Stimulated activated CD8-positive, alpha-beta memory T cell treated with anti-CD3 and anti-CD28 coated beads, Interleukin-2, amount 100 ng/mL, for 1 hour (primary cell): ENCODE results near the gene ASTN2.

Experiments
- DNase-seq, 2 donors: peaks; one replicate each; pipeline ENCODE4 v3.0.0-alpha.2; 2020; ENCODE audit warnings: low read depth in 2 of 2

Gene ASTN2

DNA sequence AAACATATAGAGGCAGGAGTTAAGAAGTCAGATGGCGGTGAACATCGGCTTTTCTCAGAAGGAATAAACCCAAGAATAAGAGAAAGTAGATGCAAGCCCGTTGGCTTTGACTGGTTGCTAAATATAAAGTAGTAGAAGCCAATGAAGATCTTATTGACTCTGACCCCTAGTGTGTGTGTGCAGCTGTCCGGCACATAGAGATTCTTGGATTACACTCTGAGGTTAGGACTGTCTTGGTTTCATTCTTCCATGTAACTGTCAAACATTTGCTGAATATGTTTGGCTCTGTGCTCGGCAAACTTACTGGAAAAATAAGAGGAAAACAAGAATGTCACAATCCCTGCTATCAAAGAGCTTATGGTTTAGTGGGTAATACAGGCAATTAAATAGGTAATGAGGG, 54.9 kb downstream of the ASTN2 start:
- no peak for DNase-seq

DNA sequence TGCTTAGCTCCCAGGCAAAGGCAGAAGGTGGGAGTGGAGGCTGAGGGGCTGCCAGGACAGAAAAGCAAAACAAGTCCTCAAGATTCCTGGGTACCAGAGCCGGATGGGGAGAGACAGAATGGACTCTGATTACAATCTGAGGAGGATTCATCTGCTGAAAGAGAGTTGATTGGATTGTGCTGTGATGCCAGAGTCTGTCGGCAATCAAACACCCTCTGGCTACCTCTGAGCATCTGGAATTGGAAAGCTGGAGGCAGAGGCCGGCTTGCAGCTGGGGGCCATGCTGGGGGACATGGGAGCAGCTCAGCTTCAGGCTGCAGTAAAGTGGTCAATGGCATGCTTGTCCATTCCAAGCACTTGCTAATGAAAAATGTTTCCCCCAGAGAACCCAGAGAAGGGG, 59.3 kb downstream of the ASTN2 start:
- no peak for DNase-seq

DNA sequence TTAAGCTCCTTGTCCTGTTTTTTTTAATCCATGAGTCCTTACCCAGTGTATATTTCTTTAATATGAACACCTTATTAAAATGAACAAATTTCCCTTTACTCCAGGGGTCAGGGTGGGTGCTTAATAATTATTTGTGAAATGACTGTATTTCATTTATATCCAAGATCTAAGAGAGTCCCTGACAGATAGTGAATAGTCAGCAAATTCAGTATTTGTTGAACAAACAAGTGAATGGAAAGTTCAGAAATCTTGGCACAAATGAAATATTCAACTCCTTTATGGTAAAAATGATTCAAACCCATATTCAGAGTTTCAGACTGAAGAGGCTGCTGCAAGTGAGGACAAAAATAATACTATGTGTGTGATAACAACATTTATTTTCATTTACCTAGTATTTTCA, 59.9 kb downstream of the ASTN2 start:
- DNase-seq, result no peak

DNA sequence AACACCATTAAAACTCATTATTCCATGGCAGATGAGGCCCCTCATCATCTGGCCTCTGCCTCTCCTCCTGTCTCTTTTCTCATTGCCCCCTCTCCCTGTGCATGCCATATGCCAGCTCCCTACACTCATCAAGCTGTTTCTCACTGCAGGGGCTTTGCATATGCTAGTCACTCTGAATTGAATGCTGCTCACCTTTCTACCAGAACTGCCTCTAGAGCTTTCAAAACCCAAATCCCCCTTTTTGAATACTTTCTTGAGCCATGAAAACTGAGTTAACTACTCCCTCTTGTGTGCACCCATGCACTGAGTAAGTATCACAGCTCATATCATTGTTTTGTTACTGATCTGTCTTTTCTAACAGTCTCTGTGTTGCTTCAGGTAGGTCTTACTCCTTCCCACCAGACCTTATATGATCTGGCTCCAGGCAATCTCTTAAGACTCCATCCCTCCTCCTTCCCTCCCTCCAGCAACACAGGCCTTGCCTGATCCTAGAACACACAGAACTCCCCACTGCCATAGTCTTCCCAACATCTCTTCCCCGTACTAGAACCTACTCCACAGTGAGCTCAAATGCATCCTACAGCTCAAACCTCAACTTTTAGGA, 60.5 kb downstream of the ASTN2 start:
- no peak for DNase-seq

DNA sequence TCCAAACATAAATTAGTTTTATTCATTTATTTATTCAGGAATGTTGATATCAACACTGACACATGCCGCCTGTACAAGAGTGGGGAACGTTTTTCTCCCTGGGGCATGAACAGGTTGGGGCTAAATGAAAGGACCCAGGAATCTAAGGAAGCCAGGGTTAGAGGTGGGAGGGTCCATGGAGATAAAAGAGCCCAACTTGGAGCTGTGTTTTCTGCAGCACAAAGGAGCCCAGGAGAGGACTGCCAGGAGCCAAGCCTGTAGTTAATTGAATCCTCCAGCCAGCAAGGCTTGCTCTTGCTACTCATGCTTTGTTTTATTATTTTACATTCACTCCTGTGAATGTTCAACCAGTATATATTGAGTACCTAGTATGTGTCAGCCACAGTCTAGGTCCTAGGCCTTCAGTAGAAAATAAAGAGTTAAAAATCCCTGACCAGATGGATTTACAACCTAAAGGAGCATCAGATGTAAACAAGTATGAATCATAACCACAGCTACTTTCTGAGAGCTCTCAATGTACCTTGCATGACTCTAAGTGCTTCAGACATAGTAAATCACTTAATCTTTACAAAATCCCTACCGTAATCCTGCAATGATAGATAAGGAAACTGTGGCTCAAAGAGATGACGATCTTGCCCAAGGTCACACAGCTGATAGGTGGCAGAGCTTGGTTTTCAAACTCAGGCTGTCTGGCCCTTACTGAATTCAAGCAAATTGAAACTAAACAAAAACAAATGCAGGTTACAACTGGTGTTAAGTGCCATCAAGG, 69.8 kb downstream of the ASTN2 start:
- DNase-seq, result no peak

DNA sequence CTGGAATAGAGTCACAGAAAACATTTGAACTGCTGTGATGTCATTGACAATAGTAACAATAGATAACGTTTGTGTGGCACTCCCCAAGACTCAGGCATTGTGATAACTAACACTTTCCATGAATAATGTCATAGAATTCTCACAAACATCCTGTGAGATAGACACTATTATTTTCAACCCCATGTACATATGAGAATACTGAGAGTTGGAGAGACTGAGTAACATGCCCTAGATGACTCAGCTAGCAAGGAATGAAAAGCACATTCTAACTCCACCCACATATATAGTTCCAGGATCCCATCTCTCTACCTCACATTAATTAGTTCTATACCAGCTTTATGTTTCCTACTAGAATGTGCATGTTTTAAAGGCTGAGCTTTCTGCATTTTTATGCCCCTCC, 71.4 kb downstream of the ASTN2 start:
- DNase-seq, result no peak

DNA sequence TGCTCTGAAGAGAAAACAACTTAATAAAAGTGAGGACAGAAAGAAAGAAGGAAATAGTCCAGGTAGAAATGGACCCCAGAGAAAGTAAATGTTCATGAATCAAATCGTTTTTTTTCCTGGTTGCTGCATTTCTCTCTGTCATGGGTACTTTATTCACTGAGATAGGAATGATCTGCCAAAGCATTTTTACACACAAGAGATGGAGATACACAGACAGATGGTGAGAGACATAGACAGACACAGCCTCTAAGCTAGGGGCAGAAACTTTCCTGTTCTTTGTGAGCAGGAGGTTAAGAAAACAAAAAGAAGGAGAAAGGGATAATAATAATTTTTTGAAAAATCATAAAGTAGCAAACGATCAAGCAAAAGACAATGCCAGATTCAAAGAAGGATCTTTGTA, 73.7 kb downstream of the ASTN2 start:
- DNase-seq, result no peak

DNA sequence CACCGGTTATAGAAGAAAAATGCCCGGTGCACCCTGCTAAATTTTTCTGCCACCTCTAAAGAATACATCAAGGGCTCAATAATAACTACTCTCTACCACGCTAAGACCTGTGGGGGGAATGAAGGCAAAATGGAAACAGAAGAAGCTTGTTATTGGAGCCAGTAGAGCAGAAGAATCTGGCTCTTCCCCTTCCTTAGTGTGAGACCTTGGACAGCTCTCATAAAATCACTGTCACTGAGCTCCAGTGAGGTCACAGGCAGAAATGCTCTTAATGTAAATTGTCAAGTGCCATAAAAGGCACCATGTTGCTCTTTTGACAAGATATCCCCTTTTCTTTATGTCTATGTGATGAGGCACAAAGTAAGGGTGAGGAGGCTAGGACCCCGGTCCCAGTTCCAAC, 74.4 kb downstream of the ASTN2 start:
- DNase-seq, result no peak

DNA sequence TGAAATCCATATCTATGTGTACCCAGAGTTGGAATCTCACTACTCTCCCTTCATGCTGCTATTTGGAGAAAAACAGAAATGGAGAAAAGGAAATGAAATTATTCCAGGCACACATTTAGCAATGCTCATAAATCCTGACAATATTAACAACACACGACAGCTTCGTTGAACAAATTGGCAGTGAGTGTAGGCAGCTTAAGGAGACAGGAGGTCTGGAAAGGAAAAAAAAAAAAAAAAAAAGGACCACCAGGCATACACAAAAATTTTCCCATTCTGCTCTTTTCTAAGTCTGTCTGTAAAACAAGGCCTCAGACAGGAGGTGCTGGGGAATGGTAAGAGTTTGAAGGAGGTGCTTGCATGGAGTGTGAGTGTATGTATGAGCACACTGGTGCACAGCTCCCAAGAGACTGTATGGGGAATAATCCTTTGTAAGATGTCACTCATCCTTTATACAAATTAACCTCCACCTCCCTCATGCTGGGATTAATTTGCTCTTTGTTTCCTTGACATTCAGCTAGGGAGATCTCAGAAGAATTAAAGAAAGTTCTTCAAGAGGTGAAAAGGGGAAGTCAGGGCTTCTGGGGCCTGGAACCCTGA, 78.9 kb downstream of the ASTN2 start:
- DNase-seq, result no peak

DNA sequence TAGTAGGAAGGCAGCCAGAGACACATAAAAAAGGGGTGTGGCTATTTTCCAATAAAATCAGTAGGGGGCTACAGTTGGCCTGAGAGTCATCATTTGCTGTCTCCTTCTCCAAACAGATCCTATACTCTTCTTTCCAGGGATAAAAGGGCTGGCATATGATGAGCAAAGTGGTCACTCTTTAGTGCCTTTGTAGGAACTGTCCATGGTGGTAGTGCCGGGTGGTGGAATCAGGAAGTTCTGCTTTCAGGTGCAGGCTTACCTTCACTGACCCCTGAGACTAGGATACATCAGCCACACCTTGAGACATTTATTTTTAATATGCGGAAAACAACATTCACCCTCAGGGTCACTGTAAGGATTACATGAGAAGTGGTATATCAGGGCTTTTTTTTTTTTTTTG, 80.8 kb downstream of the ASTN2 start:
- DNase-seq, result no peak

DNA sequence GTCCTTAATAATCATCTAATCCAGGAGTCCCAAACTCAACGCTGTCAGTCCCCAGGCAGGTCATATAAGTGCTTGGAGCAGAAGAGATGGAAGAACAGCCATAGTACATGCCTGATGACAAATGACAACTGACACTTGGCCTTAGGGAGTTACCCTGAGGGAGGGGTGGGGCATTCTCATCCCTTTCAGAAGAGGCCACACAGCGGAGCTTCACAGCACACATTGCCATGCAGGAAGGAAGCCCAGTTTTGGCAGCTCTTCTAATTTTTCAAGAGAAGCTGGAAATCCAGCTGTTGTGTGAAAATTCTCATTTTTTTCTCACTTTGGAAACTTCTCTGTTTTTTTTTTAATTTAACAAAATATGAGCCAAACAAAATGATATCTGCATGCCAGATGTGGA, 89.0 kb downstream of the ASTN2 start:
- DNase-seq, result no peak

DNA sequence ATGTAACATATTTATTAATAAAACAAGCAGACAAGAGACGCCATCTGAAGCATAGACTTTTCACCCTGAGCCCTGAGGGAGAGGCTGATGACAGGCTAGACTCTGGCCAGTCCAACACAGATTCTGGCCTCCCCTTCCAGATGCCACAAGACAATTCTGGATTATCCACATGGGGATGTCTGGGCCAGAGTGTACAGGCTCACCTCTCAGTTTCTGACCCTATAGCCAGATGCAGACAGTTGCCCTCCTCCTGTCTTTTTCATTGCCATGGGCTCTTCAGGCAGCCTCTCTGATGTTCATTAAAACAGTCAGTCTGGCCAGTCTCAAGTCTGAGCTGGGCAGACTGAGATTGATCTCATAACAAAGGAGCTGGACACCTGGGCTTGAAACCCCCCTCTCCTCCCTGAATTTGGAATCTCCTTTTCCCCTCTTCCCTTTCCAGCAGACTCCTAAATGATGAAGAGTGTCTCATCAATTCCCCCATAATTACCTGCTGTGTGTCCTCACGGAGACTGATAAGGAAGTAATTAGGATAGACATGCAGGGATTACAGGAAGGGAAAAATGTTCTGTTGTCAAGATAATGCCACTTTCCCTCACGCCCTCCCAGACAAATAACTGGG, 89.6 kb downstream of the ASTN2 start:
- no peak for DNase-seq

DNA sequence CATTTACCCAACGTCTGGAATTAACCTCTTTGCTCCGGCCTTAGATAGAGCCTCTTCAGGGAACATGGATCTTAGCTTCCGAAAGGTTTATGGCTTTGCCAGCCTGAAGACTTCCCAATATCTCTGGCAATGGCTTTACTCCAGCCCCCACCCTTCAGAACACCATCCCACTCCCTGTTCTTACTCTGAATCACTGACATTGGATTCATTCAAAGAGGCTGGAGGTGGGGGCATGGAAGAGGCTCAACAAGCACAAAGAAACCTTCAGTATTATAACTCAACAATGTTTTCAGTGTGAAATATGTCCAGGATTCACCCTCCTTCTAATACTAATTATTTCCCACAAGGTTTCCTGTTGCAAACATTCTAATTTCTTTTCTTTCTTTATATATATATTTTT, 91.5 kb downstream of the ASTN2 start:
- DNase-seq, result no peak

DNA sequence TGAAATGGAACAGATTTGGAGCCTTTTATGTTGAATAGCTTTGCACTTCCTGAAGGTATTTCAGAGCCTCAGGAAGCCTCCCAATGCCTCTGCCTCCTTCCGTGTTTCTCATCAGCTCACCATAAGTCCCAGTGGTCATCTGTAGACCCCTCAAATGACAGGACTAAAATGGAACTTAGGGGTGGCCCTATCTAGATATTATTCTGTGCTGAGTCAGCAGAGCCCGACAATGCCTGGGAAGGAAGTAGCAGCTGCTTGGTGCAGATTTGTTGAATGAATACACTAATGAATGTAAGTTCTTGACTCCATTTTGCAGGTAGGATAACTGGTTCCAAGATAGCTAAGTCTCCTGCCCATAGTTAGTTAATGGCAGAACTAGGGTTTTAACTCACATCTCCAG, 97.7 kb downstream of the ASTN2 start:
- no peak for DNase-seq

DNA sequence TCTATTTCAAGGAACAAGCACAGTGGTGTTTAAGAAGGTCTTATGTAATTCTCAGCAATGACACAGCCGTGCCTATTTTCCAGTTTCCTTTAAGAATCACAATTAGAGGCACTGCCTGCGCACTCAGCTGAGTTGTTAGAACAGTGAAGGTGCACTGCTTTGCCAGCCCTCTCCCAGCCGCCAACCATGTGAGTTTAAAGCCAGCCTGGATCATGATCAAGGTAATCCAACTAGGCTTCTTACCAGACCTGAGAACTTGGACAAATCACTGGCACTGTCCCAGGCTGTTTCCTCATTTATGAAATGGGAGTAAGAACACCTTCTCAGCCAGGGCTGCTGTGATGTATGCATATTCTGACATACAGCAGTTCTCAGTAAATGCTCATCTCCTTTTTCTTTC, 99.6 kb downstream of the ASTN2 start:
- DNase-seq, result no peak

DNA sequence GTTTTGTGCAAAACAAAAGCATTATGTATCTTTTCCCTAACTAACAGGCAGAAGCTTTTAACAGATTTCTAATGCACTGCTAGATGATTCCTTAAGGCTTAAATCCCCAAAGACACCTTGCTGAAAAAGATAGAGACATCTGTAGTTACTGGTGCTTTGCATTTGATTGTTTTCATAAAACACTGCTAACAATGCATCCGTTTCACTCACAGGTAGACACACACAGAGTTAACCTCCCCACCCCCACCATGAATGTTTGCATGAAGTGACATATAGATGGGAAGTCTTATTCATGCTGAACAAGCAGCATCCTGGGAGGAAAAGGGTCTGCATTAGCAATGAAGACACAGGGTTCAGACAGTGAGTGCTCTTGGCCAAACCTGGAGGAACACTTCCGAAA, 100.9 kb downstream of the ASTN2 start:
- no peak for DNase-seq

DNA sequence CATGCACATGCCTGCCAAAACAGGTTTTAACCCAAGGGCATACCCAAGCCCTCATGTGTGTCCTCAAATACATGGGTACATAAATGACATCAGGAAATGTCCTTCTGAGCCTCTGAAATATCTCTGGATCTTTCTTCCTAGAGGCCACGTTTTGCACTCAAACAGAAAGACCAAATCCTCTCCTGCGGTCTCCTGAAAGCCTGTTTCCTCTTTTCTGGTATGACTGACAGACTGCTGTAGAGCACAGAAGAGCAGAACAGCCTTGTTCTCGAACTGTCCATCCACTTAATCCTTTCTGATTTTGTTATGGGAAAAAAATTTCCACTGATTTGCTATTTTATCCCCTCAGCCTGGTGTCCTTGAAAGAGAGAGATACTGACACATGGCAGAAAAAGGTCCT, 107.2 kb downstream of the ASTN2 start:
- DNase-seq, result no peak

DNA sequence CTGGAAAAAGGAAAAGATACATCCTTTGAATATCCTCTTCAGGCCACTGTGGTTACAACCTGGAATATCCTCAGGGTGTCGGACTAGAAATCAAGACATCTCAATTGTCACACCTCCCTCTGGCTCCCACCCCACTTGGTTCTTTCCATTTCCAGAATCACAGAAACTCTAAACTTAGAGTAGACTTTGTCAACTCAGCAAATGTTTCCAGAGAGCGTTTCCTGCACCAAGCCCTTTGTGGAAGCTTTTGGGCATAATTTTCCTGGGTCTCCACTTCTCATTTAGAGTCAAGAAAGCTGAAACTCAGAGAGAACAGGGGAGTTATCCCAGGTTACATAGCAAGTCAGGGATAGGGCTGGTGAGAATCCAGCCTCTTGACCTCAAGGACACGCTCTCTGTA, 108.8 kb downstream of the ASTN2 start:
- no peak for DNase-seq

DNA sequence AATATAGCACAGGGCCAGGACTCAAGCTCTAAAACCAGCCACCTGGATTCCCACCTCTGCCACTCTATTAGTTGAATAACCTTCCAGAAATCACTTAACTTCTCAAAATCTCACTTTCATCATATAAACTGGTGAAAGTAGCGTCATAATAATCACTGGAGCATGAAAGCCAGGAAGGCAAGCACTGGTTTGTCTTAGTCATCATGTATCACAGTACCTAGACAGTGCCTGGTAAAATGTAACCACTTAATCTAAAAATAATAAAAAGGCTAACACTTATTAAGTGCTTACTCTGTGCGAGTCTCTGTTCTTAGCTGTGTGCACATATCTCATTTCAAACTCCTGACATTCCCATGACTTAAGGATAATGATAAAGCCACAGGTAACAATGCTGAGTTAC, 109.4 kb downstream of the ASTN2 start:
- no peak for DNase-seq

DNA sequence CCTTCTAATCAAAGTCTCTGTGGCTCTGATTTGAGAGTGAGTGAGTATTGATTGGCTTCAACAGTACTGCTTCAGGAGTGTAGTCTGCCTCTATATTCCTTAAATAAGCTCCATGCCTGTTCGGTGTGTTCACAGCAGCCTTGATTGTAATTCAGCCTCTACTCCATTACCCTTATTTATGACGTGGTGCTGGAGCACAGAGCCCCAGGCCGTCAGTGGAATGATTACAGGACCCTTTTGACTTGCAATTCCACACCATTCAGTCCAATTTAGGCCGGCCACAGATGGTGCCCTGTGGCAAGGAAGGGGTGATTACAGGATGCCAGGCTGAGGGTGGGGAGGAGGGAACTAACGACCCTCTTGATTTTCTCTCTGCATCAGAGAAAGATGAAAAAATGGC, 110.3 kb downstream of the ASTN2 start:
- no peak for DNase-seq

DNA sequence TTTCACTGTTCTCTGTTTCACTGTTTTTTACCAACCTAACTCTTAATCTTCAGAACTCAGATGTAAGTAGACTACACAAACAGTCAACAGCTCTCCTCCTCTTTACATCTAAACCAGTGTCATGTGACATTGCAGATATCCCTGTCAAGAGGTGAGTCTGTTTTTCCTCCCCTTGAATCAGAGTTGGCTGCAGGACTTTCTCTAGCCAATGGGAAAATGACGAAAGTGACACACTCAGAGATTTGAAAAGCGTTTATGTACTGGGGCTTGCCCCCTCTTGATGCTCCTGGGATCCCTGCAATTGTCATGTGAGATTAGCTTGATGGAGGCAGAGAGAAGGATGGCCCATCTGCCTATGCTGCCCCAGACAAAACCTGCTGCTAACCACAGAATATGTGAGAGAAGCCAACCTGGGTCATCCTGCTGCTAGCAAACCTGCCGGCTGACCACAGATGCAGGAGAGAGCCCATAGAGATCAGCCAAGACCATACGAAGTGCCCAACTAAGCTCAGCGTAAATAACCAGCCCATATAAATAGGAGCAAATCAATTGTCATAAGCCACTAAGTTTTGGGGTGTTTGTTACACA, 111.1 kb downstream of the ASTN2 start:
- no peak for DNase-seq

DNA sequence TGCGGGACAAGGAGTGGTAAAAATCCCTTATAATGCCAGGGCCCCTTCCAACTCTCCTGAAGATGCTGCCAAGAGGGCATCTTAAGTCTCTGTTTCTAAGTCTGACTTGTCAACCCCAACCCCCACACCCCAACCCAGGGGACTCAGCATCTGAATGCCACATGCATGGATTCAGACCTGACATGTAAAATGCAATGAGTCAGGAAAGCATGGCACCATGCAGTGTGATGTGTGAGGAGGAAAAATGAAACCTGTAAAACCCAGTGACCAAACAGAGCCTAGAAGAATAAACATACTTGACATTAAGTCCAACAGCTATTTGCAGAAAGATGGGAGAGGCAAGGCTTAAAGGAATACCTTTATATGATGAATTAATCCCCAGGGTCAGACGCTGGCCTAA, 112.4 kb downstream of the ASTN2 start:
- DNase-seq, result no peak
